AG08396 (cell line): ENCODE measurements around the gene OPTN.

Source experiments
- DNase-seq: peaks from one replicate; pipeline ENCODE4 v3.0.0; 2012; ENCODE audit warnings: low spot score, mixed read lengths

The OPTN gene

DNA sequence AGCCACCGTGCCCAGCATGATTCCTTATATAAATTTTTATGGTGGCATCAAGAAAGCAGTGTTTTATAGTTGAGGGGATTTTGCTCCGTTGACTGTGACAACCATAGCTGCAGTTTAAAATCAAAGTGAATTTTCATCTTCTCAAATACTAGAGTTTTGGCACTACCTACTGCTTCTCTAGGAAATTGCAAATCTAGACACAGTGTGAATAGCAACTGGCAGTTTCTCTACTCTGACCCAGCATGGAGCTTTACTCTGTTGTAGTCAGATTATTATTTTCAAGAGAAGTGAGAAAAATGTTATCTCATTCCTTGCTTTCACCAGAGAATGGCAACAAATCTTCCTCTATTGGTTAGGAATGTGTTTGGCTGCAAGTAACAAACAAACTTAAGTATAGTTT is 84.3 kb downstream of the OPTN start:
- DNase-seq = no peak

DNA sequence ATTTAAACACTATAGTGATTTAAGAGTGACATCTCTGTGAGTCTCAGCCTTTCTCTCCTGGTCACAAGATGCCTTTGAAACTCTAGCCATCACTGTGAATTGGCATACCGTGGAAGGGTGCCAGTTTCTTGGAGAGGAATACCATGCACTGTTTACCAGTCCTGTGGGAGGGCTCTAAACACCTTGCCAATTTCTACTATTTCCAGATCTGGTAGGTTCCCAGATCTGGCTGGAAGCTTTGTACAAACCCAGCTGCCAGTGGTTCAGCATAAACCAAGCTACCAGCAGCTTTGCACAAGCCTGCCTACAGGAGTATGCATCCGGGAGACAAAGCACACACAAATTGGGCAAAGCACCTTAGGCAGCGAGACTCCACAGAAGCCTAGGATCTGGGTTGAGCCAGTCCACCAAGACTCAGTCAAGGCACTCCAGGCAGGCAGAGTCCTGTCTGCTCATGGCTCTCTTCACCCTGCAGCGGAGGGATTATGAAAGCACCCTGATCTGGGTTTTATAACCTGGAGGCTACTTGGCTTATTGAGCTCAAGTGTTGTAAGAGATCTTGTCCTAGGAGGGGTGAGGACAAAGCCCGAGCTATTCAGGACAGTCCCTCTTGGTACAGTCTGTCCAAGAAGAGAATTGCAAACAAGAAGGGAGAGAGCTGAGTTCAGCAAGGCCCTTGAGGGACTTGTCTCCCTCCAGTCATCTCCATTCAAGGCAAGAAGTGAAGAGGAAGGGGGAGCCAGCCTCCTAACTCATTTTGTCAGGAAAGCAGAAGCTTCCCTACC is 85.0 kb downstream of the OPTN start:
- no peak for DNase-seq

DNA sequence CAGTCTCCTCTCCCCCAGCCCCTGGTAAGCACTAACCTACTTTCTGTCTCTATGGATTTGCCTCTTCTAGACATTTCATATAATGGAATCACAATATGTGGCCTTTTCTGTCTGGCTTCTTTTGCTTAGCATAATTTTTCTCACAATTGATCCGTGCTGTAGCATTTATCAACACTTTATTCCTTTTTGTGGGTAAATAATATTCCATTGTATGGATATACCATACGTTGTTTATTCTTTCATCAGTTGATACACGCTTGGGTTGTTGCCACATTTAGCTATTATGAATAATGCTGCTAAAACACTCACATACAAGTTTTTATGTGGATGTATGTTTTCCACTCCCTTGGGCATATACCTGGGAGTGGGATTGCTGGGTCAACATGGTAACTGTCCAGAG is 87.2 kb downstream of the OPTN start:
- DNase-seq = no peak
